ENCODE measurements around the gene PLAGL1.

The PLAGL1 gene

DNA sequence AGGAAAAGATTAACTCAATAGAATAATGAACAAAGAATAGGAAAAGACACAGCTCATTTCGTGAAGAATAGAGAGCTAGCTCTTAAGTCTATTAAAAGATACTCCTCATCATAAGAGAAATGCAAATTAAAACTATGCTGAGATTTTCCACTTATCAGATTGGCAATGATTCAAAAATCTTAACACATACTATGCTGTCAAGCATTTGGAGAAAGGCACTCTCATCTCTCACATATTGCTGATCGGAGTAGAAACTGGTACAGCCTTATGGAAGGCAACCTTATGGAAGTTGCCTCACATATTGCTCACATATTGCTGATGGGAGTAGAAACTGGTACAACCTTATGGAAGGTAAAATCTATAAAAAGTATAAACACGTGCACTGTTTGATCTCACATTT lies 21.4 kb upstream of the PLAGL1 start:
- Histone ChIP-seq H2AFZ (ENCODE audit: low read depth, low read length) (no peak overlapping the region), H3K4me2 (ENCODE audit: low read length) (no peak overlapping the region), H3K9me3 (ENCODE audit: insufficient read depth, low read length) (no peaks in the 10 kb centered on the region), H3K36me3 (replicated peaks; ENCODE audit: low read depth, low read length) (no peaks in the 10 kb centered on the region), H3K4me1 (ENCODE audit: low read length) (no peaks in the 10 kb centered on the region), H3K27me3 (ENCODE audit: low read depth, low read length) (no peaks in the 10 kb centered on the region), H3K27ac (ENCODE audit: low read length) (no peak overlapping the region), H3K9ac (ENCODE audit: low read length) (no peak overlapping the region), H4K20me1 (ENCODE audit: insufficient read depth, low read length) (no peaks in the 10 kb centered on the region), H3K4me3 (ENCODE audit: low read length) (no peak overlapping the region), H3K79me2 (ENCODE audit: low read length) (no peaks in the 10 kb centered on the region)
- no peak for TF ChIP-seq EZH2phosphoT487 (IDR thresholded peaks at IDR 0.05; ENCODE audit: low read depth)
- TF ChIP-seq, protein P1, sequence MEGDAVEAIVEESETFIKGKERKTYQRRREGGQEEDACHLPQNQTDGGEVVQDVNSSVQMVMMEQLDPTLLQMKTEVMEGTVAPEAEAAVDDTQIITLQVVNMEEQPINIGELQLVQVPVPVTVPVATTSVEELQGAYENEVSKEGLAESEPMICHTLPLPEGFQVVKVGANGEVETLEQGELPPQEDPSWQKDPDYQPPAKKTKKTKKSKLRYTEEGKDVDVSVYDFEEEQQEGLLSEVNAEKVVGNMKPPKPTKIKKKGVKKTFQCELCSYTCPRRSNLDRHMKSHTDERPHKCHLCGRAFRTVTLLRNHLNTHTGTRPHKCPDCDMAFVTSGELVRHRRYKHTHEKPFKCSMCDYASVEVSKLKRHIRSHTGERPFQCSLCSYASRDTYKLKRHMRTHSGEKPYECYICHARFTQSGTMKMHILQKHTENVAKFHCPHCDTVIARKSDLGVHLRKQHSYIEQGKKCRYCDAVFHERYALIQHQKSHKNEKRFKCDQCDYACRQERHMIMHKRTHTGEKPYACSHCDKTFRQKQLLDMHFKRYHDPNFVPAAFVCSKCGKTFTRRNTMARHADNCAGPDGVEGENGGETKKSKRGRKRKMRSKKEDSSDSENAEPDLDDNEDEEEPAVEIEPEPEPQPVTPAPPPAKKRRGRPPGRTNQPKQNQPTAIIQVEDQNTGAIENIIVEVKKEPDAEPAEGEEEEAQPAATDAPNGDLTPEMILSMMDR (IDR thresholded peaks at IDR 0.05; ENCODE audit: low read depth, low read length), result no peak

GRCh38 chr6:144027932-144028587 lies 20.0 kb upstream of the PLAGL1 start:
- Histone ChIP-seq H4K20me1 (ENCODE audit: insufficient read depth, low read length) (no peaks in the 10 kb centered on the region), H3K4me2 (ENCODE audit: low read length) (no peak overlapping the region)
- TF ChIP-seq EZH2phosphoT487 (IDR thresholded peaks at IDR 0.05; ENCODE audit: low read depth), result no peak
- TF ChIP-seq, protein P1 (IDR thresholded peaks at IDR 0.05; ENCODE audit: low read depth, low read length), result no peak

DNA sequence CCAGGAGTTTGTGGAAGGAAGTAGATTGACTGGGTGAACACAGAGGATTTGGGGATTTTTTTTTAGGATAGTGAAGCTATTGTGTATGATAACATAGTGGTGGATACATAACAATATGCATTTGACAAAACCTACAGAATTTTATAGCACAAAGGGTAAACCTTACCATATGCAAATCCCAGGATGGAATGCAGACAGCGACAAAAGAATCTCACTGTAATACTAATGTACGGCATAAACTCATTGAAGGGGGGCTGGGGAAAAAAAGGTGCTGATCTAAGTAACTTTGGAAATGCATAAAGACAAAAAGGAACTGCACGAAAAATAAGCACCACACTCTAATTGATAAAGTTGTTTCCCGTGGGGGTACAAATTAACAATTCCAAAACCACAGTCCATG lies 15.2 kb upstream of the PLAGL1 start:
- Histone ChIP-seq H3K27ac (ENCODE audit: low read length) (no peak overlapping the region), H3K4me3 (ENCODE audit: low read length) (no peak overlapping the region), H4K20me1 (ENCODE audit: insufficient read depth, low read length) (no peaks in the 10 kb centered on the region), H3K27me3 (ENCODE audit: low read depth, low read length) (no peaks in the 10 kb centered on the region), H3K4me2 (ENCODE audit: low read length) (no peak overlapping the region), H3K9me3 (ENCODE audit: insufficient read depth, low read length) (no peaks in the 10 kb centered on the region), H3K9ac (ENCODE audit: low read length) (no peak overlapping the region), H2AFZ (ENCODE audit: low read depth, low read length) (no peak overlapping the region), H3K36me3 (replicated peaks; ENCODE audit: low read depth, low read length) (no peaks in the 10 kb centered on the region), H3K4me1 (ENCODE audit: low read length) (no peaks in the 10 kb centered on the region), H3K79me2 (ENCODE audit: low read length) (no peaks in the 10 kb centered on the region)
- TF ChIP-seq EZH2phosphoT487 (IDR thresholded peaks at IDR 0.05; ENCODE audit: low read depth), result no peak
- TF ChIP-seq, protein P1 (IDR thresholded peaks at IDR 0.05; ENCODE audit: low read depth, low read length), result no peak

More at GRCh38 chr6:144027932-144028587, 20.0 kb upstream of the PLAGL1 start:
- Histone ChIP-seq H3K9ac (ENCODE audit: low read length) (no peak overlapping the region), H3K9me3 (ENCODE audit: insufficient read depth, low read length) (no peaks in the 10 kb centered on the region), H3K79me2 (ENCODE audit: low read length) (no peaks in the 10 kb centered on the region), H3K4me1 (ENCODE audit: low read length) (no peaks in the 10 kb centered on the region), H2AFZ (ENCODE audit: low read depth, low read length) (no peak overlapping the region), H3K27ac (ENCODE audit: low read length) (no peak overlapping the region), H3K27me3 (ENCODE audit: low read depth, low read length) (no peaks in the 10 kb centered on the region), H3K4me3 (ENCODE audit: low read length) (no peak overlapping the region), H3K36me3 (replicated peaks; ENCODE audit: low read depth, low read length) (no peaks in the 10 kb centered on the region)

DNA sequence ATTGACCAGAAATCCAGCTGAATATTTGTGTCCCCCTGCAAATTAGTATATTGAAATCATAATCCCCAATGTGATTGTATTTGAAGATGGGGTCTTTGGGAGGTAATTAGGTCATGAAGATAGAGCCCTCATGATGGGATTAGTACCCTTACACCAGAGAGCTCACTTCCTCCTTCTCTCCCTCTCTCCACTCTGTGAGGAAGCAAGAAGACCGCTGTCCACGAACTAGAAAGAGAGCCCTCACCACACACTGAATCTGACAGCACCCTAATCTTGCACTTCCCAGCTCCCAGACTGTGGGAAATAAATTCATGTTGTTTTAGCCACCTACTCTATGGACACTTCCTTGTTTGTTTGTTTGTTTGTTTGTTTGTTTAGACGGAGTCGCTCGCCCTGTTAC lies 11.9 kb upstream of the PLAGL1 start:
- Histone ChIP-seq H3K36me3 (replicated peaks; ENCODE audit: low read depth, low read length) (no peaks in the 10 kb centered on the region), H3K27me3 (ENCODE audit: low read depth, low read length) (no peaks in the 10 kb centered on the region), H4K20me1 (ENCODE audit: insufficient read depth, low read length) (no peaks in the 10 kb centered on the region), H3K27ac (ENCODE audit: low read length) (no peak overlapping the region), H3K4me3 (ENCODE audit: low read length) (no peak overlapping the region), H3K9me3 (ENCODE audit: insufficient read depth, low read length) (no peaks in the 10 kb centered on the region), H3K4me1 (ENCODE audit: low read length) (peaks cover 10% of the 10 kb centered on the region), H3K4me2 (ENCODE audit: low read length) (no peak overlapping the region), H3K79me2 (ENCODE audit: low read length) (no peaks in the 10 kb centered on the region), H3K9ac (ENCODE audit: low read length) (no peak overlapping the region), H2AFZ (ENCODE audit: low read depth, low read length) (no peak overlapping the region)
- TF ChIP-seq EZH2phosphoT487 (IDR thresholded peaks at IDR 0.05; ENCODE audit: low read depth), result no peak
- TF ChIP-seq, protein P1 (IDR thresholded peaks at IDR 0.05; ENCODE audit: low read depth, low read length), result no peak

Measured in OCI-LY3 (cell line).